DND-41 (cell line): ENCODE measurements around the gene DUSP28.

Experiments
- ATAC-seq: fragments of 200-7000 bp; cut with Tn5 transposase; 3 replicates; pipeline ENCODE4 v1.9.1; 2021; ENCODE audit warnings: low read depth; ENCODE audit not compliant: insufficient read depth
- DNase-seq: peaks from one replicate; pipeline ENCODE4 v3.0.0-alpha.2; 2020
- H2AFZ ChIP-seq: 2 replicates; pipeline ENCODE4 v1.6.0; 2012; ENCODE audit warnings: low read depth, low read length
- H3K27ac ChIP-seq: 2 replicates; pipeline ENCODE4 v1.5.1; 2012; ENCODE audit warnings: low read length, inconsistent platforms
- H3K27me3 ChIP-seq: fragments of 200-600 bp; sonication (generic); 2 replicates; pipeline ENCODE4 v1.6.0; 2012; ENCODE audit warnings: low read length, mild to moderate bottlenecking, inconsistent platforms; ENCODE audit not compliant: insufficient read depth, poor library complexity
- H3K36me3 ChIP-seq: 2 replicates; pipeline ENCODE4 v1.5.1; 2012; ENCODE audit warnings: low read length, inconsistent platforms; ENCODE audit not compliant: insufficient read depth
- H3K4me1 ChIP-seq: 2 replicates; pipeline ENCODE4 v1.5.1; 2012; ENCODE audit warnings: mild to moderate bottlenecking, low read length; ENCODE audit not compliant: insufficient read depth
- H3K4me2 ChIP-seq: 2 replicates; pipeline ENCODE4 v1.6.0; 2012; ENCODE audit warnings: mild to moderate bottlenecking, moderate library complexity, low read length, inconsistent platforms; ENCODE audit not compliant: insufficient read depth
- H3K4me3 ChIP-seq, 2 experiments: fragments of 200-600 bp in 1 of 2; shearing (Covaris generic) in 1 of 2; 2 replicates each; pipeline ENCODE4 v1.5.1; 2012 to 2016; ENCODE audit warnings: inconsistent platforms in 2 of 2, low read length in 2 of 2, mild to moderate bottlenecking in 2 of 2, low read depth in 1 of 2, moderate library complexity in 1 of 2
- H3K79me2 ChIP-seq: 2 replicates; pipeline ENCODE4 v1.6.0; 2012; ENCODE audit warnings: low read length, inconsistent platforms; ENCODE audit not compliant: insufficient read depth
- H3K9ac ChIP-seq: 2 replicates; pipeline ENCODE4 v1.6.0; 2012; ENCODE audit warnings: low read depth, mild to moderate bottlenecking, inconsistent platforms, low read length, moderate library complexity
- H3K9me3 ChIP-seq: 2 replicates; pipeline ENCODE4 v1.5.1; 2012; ENCODE audit warnings: low read length, moderate library complexity, mild to moderate bottlenecking, inconsistent platforms; ENCODE audit not compliant: insufficient read depth, severe bottlenecking
- H4K20me1 ChIP-seq: 2 replicates; pipeline ENCODE4 v1.6.0; 2012; ENCODE audit warnings: low read length; ENCODE audit not compliant: insufficient read depth
- EZH2 ChIP-seq: IDR thresholded peaks from 3 replicates; pipeline ENCODE4 v1.6.1; 2012; ENCODE audit warnings: borderline replicate concordance, low read depth, mild to moderate bottlenecking, moderate library complexity, low read length, inconsistent platforms; ENCODE audit not compliant: severe bottlenecking
- TF ChIP-seq, protein P1 (sequence below): IDR thresholded peaks from 2 replicates; pipeline ENCODE4 v1.5.1; 2012; ENCODE audit warnings: borderline replicate concordance, low read length, moderate library complexity, mild to moderate bottlenecking; ENCODE audit not compliant: poor library complexity, severe bottlenecking; ENCODE audit errors: extremely low read depth

Gene DUSP28

GRCh38 chr2:240579071-240579762 lies 19.1 kb downstream of the DUSP28 start:
- Histone ChIP-seq H2AFZ (no peak overlapping the region), H3K4me1 (peaks cover 10% of the 10 kb centered on the region), H3K36me3 (peaks cover 56% of the 10 kb centered on the region), H3K27ac (no peak overlapping the region), H3K4me3 (no peak overlapping the region), H3K79me2 (peaks cover 42% of the 10 kb centered on the region), H3K27me3 (no peaks in the 10 kb centered on the region), H3K9ac (no peak overlapping the region), H3K9me3 (no peaks in the 10 kb centered on the region), H3K4me2 (no peak overlapping the region), H4K20me1 (peaks cover 64% of the 10 kb centered on the region)
- no peak for DNase-seq
- TF ChIP-seq, protein P1, sequence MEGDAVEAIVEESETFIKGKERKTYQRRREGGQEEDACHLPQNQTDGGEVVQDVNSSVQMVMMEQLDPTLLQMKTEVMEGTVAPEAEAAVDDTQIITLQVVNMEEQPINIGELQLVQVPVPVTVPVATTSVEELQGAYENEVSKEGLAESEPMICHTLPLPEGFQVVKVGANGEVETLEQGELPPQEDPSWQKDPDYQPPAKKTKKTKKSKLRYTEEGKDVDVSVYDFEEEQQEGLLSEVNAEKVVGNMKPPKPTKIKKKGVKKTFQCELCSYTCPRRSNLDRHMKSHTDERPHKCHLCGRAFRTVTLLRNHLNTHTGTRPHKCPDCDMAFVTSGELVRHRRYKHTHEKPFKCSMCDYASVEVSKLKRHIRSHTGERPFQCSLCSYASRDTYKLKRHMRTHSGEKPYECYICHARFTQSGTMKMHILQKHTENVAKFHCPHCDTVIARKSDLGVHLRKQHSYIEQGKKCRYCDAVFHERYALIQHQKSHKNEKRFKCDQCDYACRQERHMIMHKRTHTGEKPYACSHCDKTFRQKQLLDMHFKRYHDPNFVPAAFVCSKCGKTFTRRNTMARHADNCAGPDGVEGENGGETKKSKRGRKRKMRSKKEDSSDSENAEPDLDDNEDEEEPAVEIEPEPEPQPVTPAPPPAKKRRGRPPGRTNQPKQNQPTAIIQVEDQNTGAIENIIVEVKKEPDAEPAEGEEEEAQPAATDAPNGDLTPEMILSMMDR, result no peak
- TF ChIP-seq EZH2, result no peak
- ATAC-seq, result no peak; the same call in 2 of the 3 replicates

GRCh38 chr2:240579771-240580614 lies 19.8 kb downstream of the DUSP28 start:
- TF ChIP-seq, protein P1, result no peak
- no peak for TF ChIP-seq EZH2
- DNase-seq, result no peak
- H3K9ac ChIP-seq, result no peak overlapping the region
- no peak overlapping the region for H3K4me2 ChIP-seq
- peaks cover 65% of the 10 kb centered on the region for H4K20me1 ChIP-seq
- H3K27ac ChIP-seq, result no peak overlapping the region
- H3K9me3 ChIP-seq, result no peaks in the 10 kb centered on the region
- H3K36me3 ChIP-seq, result peaks cover 48% of the 10 kb centered on the region
- peaks cover 50% of the 10 kb centered on the region for H3K79me2 ChIP-seq
- no peak overlapping the region for H2AFZ ChIP-seq
- no peak for ATAC-seq
- H3K27me3 ChIP-seq, result no peaks in the 10 kb centered on the region
- H3K4me3 ChIP-seq, result no peak overlapping the region
- H3K4me1 ChIP-seq, result peaks cover 18% of the 10 kb centered on the region

- DNase-seq, result no peak
- no peak overlapping the region for H2AFZ ChIP-seq
- peaks cover 26% of the 10 kb centered on the region for H3K4me1 ChIP-seq
- H3K36me3 ChIP-seq, result peaks cover 30% of the 10 kb centered on the region
- H3K4me2 ChIP-seq, result no peak overlapping the region
- H3K4me3 ChIP-seq, result no peak overlapping the region
- H3K27ac ChIP-seq, result no peak overlapping the region
- no peak overlapping the region for H3K9ac ChIP-seq
- H3K9me3 ChIP-seq, result no peaks in the 10 kb centered on the region
- ATAC-seq, result no peak
- peaks cover 60% of the 10 kb centered on the region for H4K20me1 ChIP-seq
- no peaks in the 10 kb centered on the region for H3K27me3 ChIP-seq
- H3K79me2 ChIP-seq, result peaks cover 63% of the 10 kb centered on the region
- TF ChIP-seq, protein P1, result no peak
- TF ChIP-seq EZH2, result no peak
These were observed 21.7 kb downstream of the DUSP28 start for GRCh38 chr2:240581811-240582210.
